BJ (cell line): ENCODE measurements around the gene NFAM1. TPM values are rescaled to one million over a fixed set of nuclear protein-coding genes. Genes with fewer than 3 reads are reported as not detected.

ENCODE experiments used
- CTCF ChIA-PET: fragments of 350-600 bp; formaldehyde crosslinking; extraction: SDS; loops from one replicate; lab custom pipeline; 2021; ENCODE audit warnings: antibody characterized with exemption, inconsistent platforms; lab: Yijun Ruan, JAX
- POLR2A ChIA-PET: fragments of 300-600 bp; sonication (Branson Sonifier 250); formaldehyde crosslinking; extraction: SDS; loops from one replicate; lab custom pipeline; 2021; ENCODE audit warnings: antibody characterized with exemption; lab: Charles Lee
- DNase-seq: peaks from one replicate; pipeline ENCODE4 v3.0.0-alpha.2; 2011; ENCODE audit warnings: low read depth
- H3K27me3 ChIP-seq: 2 replicates; pipeline ENCODE4 v1.6.0; 2011; ENCODE audit warnings: low read length; ENCODE audit not compliant: control insufficient read depth, insufficient read depth
- H3K36me3 ChIP-seq: 2 replicates; pipeline ENCODE4 v1.5.1; 2011; ENCODE audit warnings: low read length; ENCODE audit not compliant: control insufficient read depth, insufficient read depth
- H3K4me3 ChIP-seq: 2 replicates; pipeline ENCODE4 v1.5.1; 2011; ENCODE audit warnings: low read depth, mild to moderate bottlenecking, control low read depth, low read length
- CTCF ChIP-seq: IDR thresholded peaks from 2 replicates; pipeline ENCODE4 v1.5.1; 2011; ENCODE audit warnings: low read depth, mild to moderate bottlenecking, control low read depth, inconsistent platforms, low read length, moderate library complexity; ENCODE audit not compliant: insufficient read depth
- polyA plus RNA-seq: library from polyadenylated mRNA; depleted of rRNA; stranded (reverse); fragments of >200 nt; gene quantifications from 2 replicates; pipeline ENCODE4 v1.2.3, GENCODE V29; 2011; rRNA removed

Gene NFAM1
- polyA plus RNA-seq, 1 experiment, result 0.01 TPM

DNA sequence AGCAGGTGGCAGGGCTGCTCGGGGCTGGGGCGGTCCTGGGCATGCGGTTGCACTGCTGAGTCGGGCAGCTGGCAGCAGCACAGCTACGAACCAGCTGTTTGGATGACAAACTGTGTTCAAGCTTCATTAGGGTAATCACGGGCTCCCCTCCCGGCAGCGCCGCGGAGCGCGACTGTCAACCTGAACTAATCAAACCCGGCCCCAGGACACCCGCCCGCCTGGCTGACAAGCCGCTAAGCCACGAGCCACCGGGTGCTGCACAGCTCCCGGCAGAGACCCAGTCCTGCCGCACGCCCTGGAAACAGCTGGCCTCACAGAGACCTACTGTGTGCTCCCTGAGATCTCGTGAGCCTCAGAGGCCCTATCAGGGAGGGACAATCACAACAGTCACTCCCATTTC, 101.2 kb downstream of the NFAM1 start:
- POLR2A ChIA-PET, result no interaction called here
- H3K36me3 ChIP-seq, result no peaks in the 10 kb centered on the region
- DNase-seq, result no peak
- H3K27me3 ChIP-seq, result no peaks in the 10 kb centered on the region
- no peak overlapping the region for H3K4me3 ChIP-seq
- TF ChIP-seq CTCF, result no peak
- CTCF ChIA-PET, result no interaction called here

Other genes starting within 250 kb of the NFAM1 start
- 19.1 and 19.9 TPM in 2 replicates for gene TCF20, start 161.8 kb downstream of the NFAM1 start, polyA plus RNA-seq
- 35.3 and 42.3 TPM in 2 replicates for gene RRP7A, start 87.4 kb upstream of the NFAM1 start, polyA plus RNA-seq
- 6.1 and 6.6 TPM in 2 replicates for gene SERHL2, start 121.6 kb upstream of the NFAM1 start, polyA plus RNA-seq
- 46.2 and 54.3 TPM in 2 replicates for gene POLDIP3, start 182.5 kb upstream of the NFAM1 start, polyA plus RNA-seq
- gene ATP5MGL, start 208.2 kb upstream of the NFAM1 start, polyA plus RNA-seq, result 0.10 TPM in 1 of 2 replicates, not detected in the other
- gene CYB5R3, start 217.0 kb upstream of the NFAM1 start, polyA plus RNA-seq, result 200 and 418 TPM in 2 replicates